ENCODE results near the gene PLSCR3. TPM values are rescaled to one million over a fixed set of nuclear protein-coding genes. Genes with fewer than 3 reads are reported as not detected.

PLSCR3 gene
- total RNA-seq, 1 donor, result 16.8 TPM

DNA sequence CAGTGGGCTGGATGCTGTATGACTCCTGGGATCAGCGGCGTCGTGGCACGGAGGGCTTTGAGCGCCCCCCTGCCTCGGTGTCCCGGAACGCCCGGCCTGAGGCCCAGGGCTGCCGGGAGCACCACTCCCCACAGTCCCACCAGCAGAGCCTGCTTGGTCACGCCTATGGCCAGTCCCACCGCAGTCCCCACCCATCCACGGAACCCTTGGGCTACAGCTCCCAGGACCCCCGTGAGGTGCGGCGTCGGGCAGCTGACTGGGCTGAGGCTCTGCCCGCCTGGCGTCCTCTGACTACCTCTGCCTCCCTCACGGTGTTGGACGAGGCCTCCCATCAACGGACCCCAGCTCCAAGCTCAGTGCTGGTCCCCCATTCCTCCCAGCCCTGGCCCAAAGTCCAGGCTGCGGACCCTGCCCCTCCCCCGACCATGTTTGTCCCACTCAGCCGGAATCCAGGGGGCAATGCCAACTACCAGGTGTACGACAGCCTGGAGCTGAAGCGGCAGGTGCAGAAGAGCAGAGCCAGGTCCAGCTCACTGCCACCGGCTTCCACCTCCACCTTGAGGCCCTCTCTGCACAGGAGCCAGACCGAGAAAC lies 32.7 kb upstream of the PLSCR3 start:
- TF ChIP-seq CTCF (IDR thresholded peaks at IDR 0.05; ENCODE audit: insufficient read depth, low read depth, low read length), result no peak
- no peak overlapping the region for H3K4me3 ChIP-seq (ENCODE audit: low read depth, low read length)
- no peak for DNase-seq (ENCODE audit: low read depth)

- DNase-seq (ENCODE audit: low read depth), result no peak
- TF ChIP-seq CTCF (IDR thresholded peaks at IDR 0.05; ENCODE audit: insufficient read depth, low read depth, low read length), result no peak
- H3K4me3 ChIP-seq (ENCODE audit: low read depth, low read length), result no peak overlapping the region
These were observed 32.0 kb upstream of the PLSCR3 start for GRCh38 chr17:7426203-7426863.

DNA sequence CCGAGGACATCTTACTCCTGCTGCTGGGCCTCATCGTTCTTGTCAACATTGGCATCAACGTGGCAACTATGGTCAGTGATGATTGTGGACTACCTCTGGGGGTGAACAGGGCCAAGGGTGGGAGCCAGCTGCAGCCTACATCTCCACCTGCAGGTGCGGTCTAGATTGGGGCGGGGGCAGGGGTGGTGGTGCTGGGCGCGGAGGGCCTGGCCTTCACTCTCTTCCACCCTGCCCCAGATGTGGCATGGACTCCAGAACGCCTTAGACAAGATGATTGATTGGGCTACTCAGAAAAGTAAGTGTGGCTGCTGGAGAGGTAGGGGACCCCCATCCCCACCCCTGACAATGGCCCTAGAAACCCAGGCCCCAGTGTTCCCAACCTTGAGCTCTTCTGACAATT lies 31.4 kb upstream of the PLSCR3 start:
- DNase-seq (ENCODE audit: low read depth), result no peak
- no peak overlapping the region for H3K4me3 ChIP-seq (ENCODE audit: low read depth, low read length)
- no peak for TF ChIP-seq CTCF (IDR thresholded peaks at IDR 0.05; ENCODE audit: insufficient read depth, low read depth, low read length)

DNA sequence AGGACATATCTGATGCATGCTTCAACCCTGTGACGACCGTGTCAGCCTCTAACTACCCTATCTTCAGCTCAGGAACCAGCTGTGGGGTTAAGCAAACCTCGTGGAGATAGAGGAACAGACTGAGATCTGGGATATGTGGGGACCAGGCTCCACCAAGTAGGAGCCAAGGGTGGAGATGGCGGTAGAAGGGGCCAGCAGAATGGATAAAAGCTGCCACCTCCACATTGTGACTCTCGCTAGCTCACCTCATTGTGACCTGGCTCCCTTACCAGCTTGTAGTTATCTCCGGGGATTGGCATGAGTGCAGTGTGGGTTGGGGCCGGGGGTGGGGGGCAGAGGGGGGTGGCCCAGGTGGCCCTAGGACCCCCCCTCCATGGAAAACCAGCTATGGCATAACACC lies 31.0 kb upstream of the PLSCR3 start, which contains the start of gene SPEM2:
TSS of gene SPEM2 (plus strand) at position 301 of the 400 bp plus-strand sequence. CDS start at position 374, 73 bp downstream.
- DNase-seq (ENCODE audit: low read depth), result no peak
- TF ChIP-seq CTCF (IDR thresholded peaks at IDR 0.05; ENCODE audit: insufficient read depth, low read depth, low read length), result no peak
- H3K4me3 ChIP-seq (ENCODE audit: low read depth, low read length), result no peak within 1 kb of the TSS

DNA sequence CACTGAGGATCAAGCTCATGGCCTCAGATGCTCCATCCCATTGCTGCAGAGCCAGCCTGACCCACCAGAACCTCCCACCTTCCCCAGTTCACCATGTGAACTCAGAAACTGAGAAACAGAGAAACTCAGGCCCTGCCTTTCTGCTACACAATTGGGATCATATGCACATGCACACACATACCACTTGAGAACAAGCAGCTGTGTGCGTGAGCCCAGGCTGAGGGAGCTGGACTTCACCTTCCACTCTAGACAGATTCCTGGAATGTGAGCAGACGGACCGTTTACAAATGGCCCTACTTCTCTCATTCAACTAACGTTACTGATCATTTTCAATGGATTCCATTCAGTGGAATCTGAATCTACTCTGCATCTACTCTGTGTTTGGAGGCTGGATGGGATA lies 29.4 kb upstream of the PLSCR3 start:
- no peak for DNase-seq (ENCODE audit: low read depth)
- no peak overlapping the region for H3K4me3 ChIP-seq (ENCODE audit: low read depth, low read length)
- no peak for TF ChIP-seq CTCF (IDR thresholded peaks at IDR 0.05; ENCODE audit: insufficient read depth, low read depth, low read length)

GRCh38 chr17:7421186-7421585 lies 26.9 kb upstream of the PLSCR3 start:
- TF ChIP-seq CTCF (IDR thresholded peaks at IDR 0.05; ENCODE audit: insufficient read depth, low read depth, low read length), result no peak
- DNase-seq (ENCODE audit: low read depth), result no peak
- H3K4me3 ChIP-seq (ENCODE audit: low read depth, low read length), result no peak overlapping the region
